K562 (cell line): ENCODE measurements around the gene SLIT1. TPM values are rescaled to one million over a fixed set of nuclear protein-coding genes. Genes with fewer than 3 reads are reported as not detected.

Experiments
- ATAC-seq: fragments of 200-7000 bp; cut with Tn5 transposase; 3 replicates; pipeline ENCODE4 v1.9.1; 2020; ENCODE audit warnings: moderate library complexity
- BruUV-seq: library from RNA; stranded (reverse); fragments of 400-500 nt; replicated peaks from 2 replicates; lab custom pipeline; 2021; lab: Mats Ljungman, UMichigan
- CTCF ChIA-PET: fragments of 300-600 bp; formaldehyde crosslinking; extraction: SDS; loops from one replicate; lab custom pipeline; 2021; ENCODE audit warnings: low intra/inter-chr PET ratio; lab: Yijun Ruan, JAX
- POLR2A ChIA-PET: fragments of 300-600, 350-650 bp; sonication (Branson Sonifier 250); formaldehyde crosslinking; extraction: SDS; loops from one replicate; lab custom pipeline; 2021; ENCODE audit warnings: antibody characterized with exemption, inconsistent platforms; lab: Yijun Ruan, JAX
- DNase-seq, 4 experiments: peaks; one replicate each; pipeline versions ENCODE4 v3.0.0 to v3.0.0-alpha.2; 2011 to 2018; ENCODE audit warnings: low spot score in 3 of 4, mixed read lengths in 3 of 4; ENCODE audit errors: extremely low read depth in 1 of 4
- FAIRE-seq: peaks from 2 replicates; lab custom pipeline; 2011; peaks lifted over from hg19 to GRCh38; lab: Jason Lieb, UNC
- H2AFZ ChIP-seq: 2 replicates; pipeline ENCODE4 v1.6.0; 2011; ENCODE audit warnings: low read depth, low read length, control low read depth, inconsistent platforms
- H3K27ac ChIP-seq: fragments of 200-600 bp; 3 replicates; pipeline ENCODE4 v1.8.0; 2011; ENCODE audit warnings: low read depth, mild to moderate bottlenecking, control low read depth, inconsistent platforms, low read length, moderate library complexity, mixed read lengths; ENCODE audit errors: extremely low read depth
- H3K27me3 ChIP-seq, 2 experiments: fragments of 300-600 bp in 1 of 2; 2 replicates in 1 of 2; 3 replicates in 1 of 2; pipeline versions ENCODE4 v1.6.0 to v1.8.0; 2011; ENCODE audit warnings: inconsistent platforms in 2 of 2, low read length in 2 of 2, mild to moderate bottlenecking in 1 of 2, mixed read lengths in 1 of 2, moderate library complexity in 1 of 2; ENCODE audit not compliant: control insufficient read depth in 2 of 2, insufficient read depth in 2 of 2
- H3K36me3 ChIP-seq: fragments of 300-600 bp; 3 replicates; pipeline ENCODE4 v1.8.0; 2011; ENCODE audit warnings: mild to moderate bottlenecking, low read length, inconsistent platforms; ENCODE audit not compliant: control insufficient read depth, insufficient read depth
- H3K4me1 ChIP-seq, 2 experiments: fragments of 200-600 bp in 1 of 2; replicated peaks in 1 of 2; 2 replicates in 1 of 2; 3 replicates in 1 of 2; pipeline versions ENCODE4 v1.5.1 to v1.8.0; 2011; ENCODE audit warnings: inconsistent platforms in 2 of 2, low read length in 2 of 2, mild to moderate bottlenecking in 1 of 2, mixed read lengths in 1 of 2, moderate library complexity in 1 of 2; ENCODE audit not compliant: control insufficient read depth in 2 of 2, insufficient read depth in 2 of 2
- H3K4me2 ChIP-seq: 2 replicates; pipeline ENCODE4 v1.6.1; 2011; ENCODE audit warnings: low read length, control low read depth, inconsistent platforms, mixed read lengths; ENCODE audit not compliant: insufficient read depth
- H3K4me3 ChIP-seq: fragments of 200-600 bp; sonication (generic), shearing (Covaris generic); 2 replicates; pipeline ENCODE4 v1.5.1; 2016; ENCODE audit warnings: control low read depth, inconsistent platforms
- H3K79me2 ChIP-seq: fragments of 200-600 bp; 3 replicates; pipeline ENCODE4 v1.8.0; 2011; ENCODE audit warnings: low read length, inconsistent platforms; ENCODE audit not compliant: control insufficient read depth, insufficient read depth
- H3K9ac ChIP-seq, 2 experiments: 2 replicates each; pipeline versions ENCODE4 v1.6.0 to v1.6.1; 2011; ENCODE audit warnings: low read depth in 2 of 2, low read length in 2 of 2, control low read depth in 1 of 2, inconsistent platforms in 1 of 2, mild to moderate bottlenecking in 1 of 2, mixed read lengths in 1 of 2; ENCODE audit not compliant: insufficient read depth in 1 of 2
- H3K9me1 ChIP-seq: one replicate; pipeline ENCODE4 v1.6.0; 2011; ENCODE audit warnings: inconsistent platforms, mild to moderate bottlenecking, low read length, moderate library complexity; ENCODE audit not compliant: control insufficient read depth, insufficient read depth
- H3K9me3 ChIP-seq: replicated peaks from 2 replicates; pipeline ENCODE4 v1.5.1; 2011; ENCODE audit warnings: low read depth, low read length, inconsistent platforms; ENCODE audit not compliant: control insufficient read depth, insufficient read depth
- H4K20me1 ChIP-seq: replicated peaks from 2 replicates; pipeline ENCODE4 v1.6.1; 2011; ENCODE audit warnings: low read length, inconsistent platforms, mixed read lengths; ENCODE audit not compliant: control insufficient read depth, insufficient read depth
- CSDE1 ChIP-seq, 2 experiments: fragments of 450-650 bp; IDR thresholded peaks; 2 replicates each; pipeline ENCODE4 v1.6.1; 2016; ENCODE audit warnings: mild to moderate bottlenecking in 1 of 2
- CXXC5 ChIP-seq: fragments of 250-450 bp; sonication (Bioruptor Pico); IDR thresholded peaks from 2 replicates; pipeline ENCODE4 v1.8.0; 2022; ENCODE audit warnings: inconsistent platforms, mild to moderate bottlenecking, moderate library complexity
- FOXM1 ChIP-seq, 2 experiments: fragments of 450-650 bp in 1 of 2; sonication (generic) in 1 of 2; formaldehyde crosslinking in 1 of 2; IDR thresholded peaks; 2 replicates each; pipeline versions ENCODE4 v1.6.1 to v1.9.0; 2017 to 2022; ENCODE audit warnings: low read depth in 2 of 2, mild to moderate bottlenecking in 2 of 2, missing genetic modification reagents in 1 of 2, moderate library complexity in 1 of 2
- HLTF ChIP-seq: fragments of 450-650 bp; IDR thresholded peaks from 2 replicates; pipeline ENCODE4 v1.6.1; 2016
- KDM5B ChIP-seq: fragments of 200-600 bp; sonication (generic); IDR thresholded peaks from 2 replicates; pipeline ENCODE4 v1.6.1; 2012; ENCODE audit warnings: low read depth, mild to moderate bottlenecking, moderate library complexity, low read length, control low read depth, inconsistent platforms; ENCODE audit not compliant: insufficient replicate concordance
- NRF1 ChIP-seq, 2 experiments: fragments of 450-650 bp; IDR thresholded peaks in 1 of 2; conservative IDR thresholded peaks in 1 of 2; 2 replicates each; pipeline ENCODE4 v1.6.1; 2014; ENCODE audit warnings: mild to moderate bottlenecking in 2 of 2
- ZNF121 ChIP-seq: sonication (generic); formaldehyde crosslinking; conservative IDR thresholded peaks from 2 replicates; pipeline ENCODE4 v1.8.0; 2022; ENCODE audit warnings: missing genetic modification reagents
- ZNF668 ChIP-seq: fragments of 250-450 bp; sonication (Bioruptor Pico); IDR thresholded peaks from 2 replicates; pipeline ENCODE4 v1.8.0; 2022; ENCODE audit warnings: mild to moderate bottlenecking, inconsistent platforms
- ZNF785 ChIP-seq: fragments of 250-450 bp; sonication (Bioruptor Pico); IDR thresholded peaks from 2 replicates; pipeline ENCODE4 v1.4.0; 2020; ENCODE audit warnings: mild to moderate bottlenecking
- WGBS: fragments of 100-300 bp; shearing (Covaris generic); methylation state at CpG from one replicate; pipeline ENCODE4 v1.1.6; 2016; ENCODE audit warnings: low coverage, mixed read lengths; ENCODE audit not compliant: insufficient coverage; ENCODE audit errors: missing lambda C conversion rate; 5-methylcytosine and 5-hydroxymethylcytosine counted together
- in situ Hi-C: fragments of 300-500 bp; cut with MboI; formaldehyde crosslinking; loops from 4 replicates; pipeline ENCODE4 v1.15.0; 2018; ENCODE audit warnings: inconsistent platforms, mixed read lengths
- intact Hi-C: fragments of 100-400 bp; cut with micrococcal nuclease; formaldehyde crosslinking; loops from 2 replicates; pipeline ENCODE4 v1.14.2; 2022
- polyA plus RNA-seq, 8 experiments: library from polyadenylated mRNA; depleted of rRNA in 4 of 8; stranded (reverse) in 5 of 8; unstranded in 3 of 8; fragments of >200 nt; fragmentation: Nextera tagmentation in 2 of 8; fragmentation: Illumina TruSeq in 1 of 8; extraction: Ambion mirVana in 2 of 8; extraction: Trizol in 1 of 8; gene quantifications; 2 replicates each; pipeline versions ENCODE4 v1.2.1 to v1.2.3, GENCODE V29; 2011 to 2014; ENCODE audit warnings: inconsistent platforms in 1 of 8, missing spikeins in 1 of 8
- total RNA-seq, 7 experiments: library from RNA; depleted of rRNA in 6 of 7; stranded (reverse); fragments of >200 nt in 6 of 7; fragmentation: Illumina TruSeq in 2 of 7; extraction: Trizol in 2 of 7; gene quantifications; 2 replicates each; pipeline versions ENCODE4 v1.2.1 to v1.2.3, GENCODE V29; 2011 to 2021; ENCODE audit warnings: low replicate concordance in 1 of 7
- TF ChIP-seq, protein P1 (sequence below): sonication (generic); formaldehyde crosslinking; IDR thresholded peaks from 2 replicates; pipeline ENCODE4 v1.8.0; 2022; ENCODE audit warnings: missing genetic modification reagents, mild to moderate bottlenecking, borderline replicate concordance
- TF ChIP-seq, protein P2 (sequence below): fragments of 450-650 bp; formaldehyde crosslinking; IDR thresholded peaks from 2 replicates; pipeline ENCODE4 v1.4.0; 2020; ENCODE audit warnings: mild to moderate bottlenecking, moderate library complexity
- TF ChIP-seq, protein P3 (sequence below): fragments of 450-650 bp; IDR thresholded peaks from 2 replicates; pipeline ENCODE4 v1.6.1; 2017; ENCODE audit warnings: antibody characterized with exemption, mild to moderate bottlenecking

SLIT1 gene
- total and polyA plus RNA-seq, 9 of the 15 experiments (the other 6 are each of a cell fraction or from before 2014, with no cell fraction given) = 0.01 to 0.11 (median 0.04) TPM; not detected in 3

DNA sequence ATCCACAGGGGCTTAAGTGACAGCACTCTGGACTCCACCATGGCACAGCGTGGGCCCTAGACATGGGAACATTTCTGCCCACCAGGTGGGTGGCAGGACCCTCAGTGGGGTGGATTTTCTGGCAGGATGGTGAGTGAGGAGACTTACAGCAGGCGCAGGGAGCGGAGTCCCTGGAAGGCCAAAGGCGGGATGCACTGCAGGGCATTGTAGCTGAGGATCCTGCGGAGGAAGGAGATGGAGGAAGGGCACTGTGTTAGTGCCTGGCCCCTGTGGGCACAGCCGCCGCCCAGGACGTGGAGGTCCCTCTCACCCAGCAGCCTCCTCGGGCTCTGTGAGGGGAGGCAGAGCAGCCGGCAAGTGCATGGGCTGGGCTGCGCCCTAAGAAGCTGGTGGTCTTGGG, 154.3 kb downstream of the SLIT1 start:
- ChIA-PET CTCF (no interaction called here), POLR2A (no interaction called here)
- Histone ChIP-seq H2AFZ (no peak overlapping the region), H4K20me1 (no peaks in the 10 kb centered on the region), H3K27ac (no peak overlapping the region)
- FAIRE-seq (no peak), DNase-seq (no peak)
- no TSS peak for BruUV-seq
- intact Hi-C loops = no loop called here
- TF ChIP-seq NRF1 (conservative IDR thresholded peaks at IDR 0.05 in 1 of 2, IDR thresholded peaks at IDR 0.05 in 1 of 2) (no peak), ZNF121 (no peak), CXXC5 (CRISPR knock-in tag) (no peak), ZNF668 (CRISPR knock-in tag) (no peak), CSDE1 (IDR thresholded peaks at IDR 0.05) (no peak), FOXM1 (IDR thresholded peaks at IDR 0.05; ENCODE audit: low read depth) (no peak), FOXM1 (CRISPR knock-in tag; IDR thresholded peaks at IDR 0.05; ENCODE audit: low read depth) (no peak), KDM5B (no peak), ZNF785 (no peak), HLTF (no peak)
- TF ChIP-seq, protein P1, sequence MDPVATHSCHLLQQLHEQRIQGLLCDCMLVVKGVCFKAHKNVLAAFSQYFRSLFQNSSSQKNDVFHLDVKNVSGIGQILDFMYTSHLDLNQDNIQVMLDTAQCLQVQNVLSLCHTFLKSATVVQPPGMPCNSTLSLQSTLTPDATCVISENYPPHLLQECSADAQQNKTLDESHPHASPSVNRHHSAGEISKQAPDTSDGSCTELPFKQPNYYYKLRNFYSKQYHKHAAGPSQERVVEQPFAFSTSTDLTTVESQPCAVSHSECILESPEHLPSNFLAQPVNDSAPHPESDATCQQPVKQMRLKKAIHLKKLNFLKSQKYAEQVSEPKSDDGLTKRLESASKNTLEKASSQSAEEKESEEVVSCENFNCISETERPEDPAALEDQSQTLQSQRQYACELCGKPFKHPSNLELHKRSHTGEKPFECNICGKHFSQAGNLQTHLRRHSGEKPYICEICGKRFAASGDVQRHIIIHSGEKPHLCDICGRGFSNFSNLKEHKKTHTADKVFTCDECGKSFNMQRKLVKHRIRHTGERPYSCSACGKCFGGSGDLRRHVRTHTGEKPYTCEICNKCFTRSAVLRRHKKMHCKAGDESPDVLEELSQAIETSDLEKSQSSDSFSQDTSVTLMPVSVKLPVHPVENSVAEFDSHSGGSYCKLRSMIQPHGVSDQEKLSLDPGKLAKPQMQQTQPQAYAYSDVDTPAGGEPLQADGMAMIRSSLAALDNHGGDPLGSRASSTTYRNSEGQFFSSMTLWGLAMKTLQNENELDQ (CRISPR knock-in tag) = no peak
- TF ChIP-seq, protein P2, sequence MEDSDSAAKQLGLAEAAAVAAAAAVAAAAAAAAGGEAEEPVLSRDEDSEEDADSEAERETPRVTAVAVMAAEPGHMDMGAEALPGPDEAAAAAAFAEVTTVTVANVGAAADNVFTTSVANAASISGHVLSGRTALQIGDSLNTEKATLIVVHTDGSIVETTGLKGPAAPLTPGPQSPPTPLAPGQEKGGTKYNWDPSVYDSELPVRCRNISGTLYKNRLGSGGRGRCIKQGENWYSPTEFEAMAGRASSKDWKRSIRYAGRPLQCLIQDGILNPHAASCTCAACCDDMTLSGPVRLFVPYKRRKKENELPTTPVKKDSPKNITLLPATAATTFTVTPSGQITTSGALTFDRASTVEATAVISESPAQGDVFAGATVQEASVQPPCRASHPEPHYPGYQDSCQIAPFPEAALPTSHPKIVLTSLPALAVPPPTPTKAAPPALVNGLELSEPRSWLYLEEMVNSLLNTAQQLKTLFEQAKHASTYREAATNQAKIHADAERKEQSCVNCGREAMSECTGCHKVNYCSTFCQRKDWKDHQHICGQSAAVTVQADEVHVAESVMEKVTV (CRISPR knock-in tag) = no peak
- TF ChIP-seq, protein P3, sequence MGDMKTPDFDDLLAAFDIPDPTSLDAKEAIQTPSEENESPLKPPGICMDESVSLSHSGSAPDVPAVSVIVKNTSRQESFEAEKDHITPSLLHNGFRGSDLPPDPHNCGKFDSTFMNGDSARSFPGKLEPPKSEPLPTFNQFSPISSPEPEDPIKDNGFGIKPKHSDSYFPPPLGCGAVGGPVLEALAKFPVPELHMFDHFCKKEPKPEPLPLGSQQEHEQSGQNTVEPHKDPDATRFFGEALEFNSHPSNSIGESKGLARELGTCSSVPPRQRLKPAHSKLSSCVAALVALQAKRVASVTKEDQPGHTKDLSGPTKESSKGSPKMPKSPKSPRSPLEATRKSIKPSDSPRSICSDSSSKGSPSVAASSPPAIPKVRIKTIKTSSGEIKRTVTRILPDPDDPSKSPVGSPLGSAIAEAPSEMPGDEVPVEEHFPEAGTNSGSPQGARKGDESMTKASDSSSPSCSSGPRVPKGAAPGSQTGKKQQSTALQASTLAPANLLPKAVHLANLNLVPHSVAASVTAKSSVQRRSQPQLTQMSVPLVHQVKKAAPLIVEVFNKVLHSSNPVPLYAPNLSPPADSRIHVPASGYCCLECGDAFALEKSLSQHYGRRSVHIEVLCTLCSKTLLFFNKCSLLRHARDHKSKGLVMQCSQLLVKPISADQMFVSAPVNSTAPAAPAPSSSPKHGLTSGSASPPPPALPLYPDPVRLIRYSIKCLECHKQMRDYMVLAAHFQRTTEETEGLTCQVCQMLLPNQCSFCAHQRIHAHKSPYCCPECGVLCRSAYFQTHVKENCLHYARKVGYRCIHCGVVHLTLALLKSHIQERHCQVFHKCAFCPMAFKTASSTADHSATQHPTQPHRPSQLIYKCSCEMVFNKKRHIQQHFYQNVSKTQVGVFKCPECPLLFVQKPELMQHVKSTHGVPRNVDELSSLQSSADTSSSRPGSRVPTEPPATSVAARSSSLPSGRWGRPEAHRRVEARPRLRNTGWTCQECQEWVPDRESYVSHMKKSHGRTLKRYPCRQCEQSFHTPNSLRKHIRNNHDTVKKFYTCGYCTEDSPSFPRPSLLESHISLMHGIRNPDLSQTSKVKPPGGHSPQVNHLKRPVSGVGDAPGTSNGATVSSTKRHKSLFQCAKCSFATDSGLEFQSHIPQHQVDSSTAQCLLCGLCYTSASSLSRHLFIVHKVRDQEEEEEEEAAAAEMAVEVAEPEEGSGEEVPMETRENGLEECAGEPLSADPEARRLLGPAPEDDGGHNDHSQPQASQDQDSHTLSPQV = no peak
- TF ChIP-seq, all 486 proteins: peak for 0
- H3K79me2 ChIP-seq = no peaks in the 10 kb centered on the region
- H3K4me3 ChIP-seq = no peak overlapping the region
- in situ Hi-C loops = loop anchor here (10.0 kb wide), 1 partner anchor 387 kb away; no protein-coding TSS in a partner anchor
- ATAC-seq = no peak
- no peaks in the 10 kb centered on the region for H3K9me3 ChIP-seq
- H3K27me3 ChIP-seq = peaks cover 19 to 61% of the 10 kb centered on the region in 2 experiments; a peak in 4 of 5 replicates
- H3K9ac ChIP-seq = no peak overlapping the region
- no peaks in the 10 kb centered on the region; a peak in 1 of 5 replicates for H3K4me1 ChIP-seq
- H3K36me3 ChIP-seq = no peaks in the 10 kb centered on the region
- no peak overlapping the region for H3K4me2 ChIP-seq
- WGBS = 0% methylated on average over 10 of the region's 11 CpGs
- no peaks in the 10 kb centered on the region for H3K9me1 ChIP-seq
